Hypothalamus (tissue), 51 donors: ENCODE measurements around the gene SPATA45.
A peak's percentile ranks its signal among the peaks of the same experiment; 100 is the strongest.
"Not testable (repeated sequence)": the region's sequence is repeated elsewhere in the genome, so short reads cannot be mapped to it uniquely, and the experiment has no call there.

ENCODE experiments used
- DNase-seq, 51 donors: peaks; one replicate each; lab custom pipeline; 2025; lab: John Stamatoyannopoulos, UW

The SPATA45 gene

DNA sequence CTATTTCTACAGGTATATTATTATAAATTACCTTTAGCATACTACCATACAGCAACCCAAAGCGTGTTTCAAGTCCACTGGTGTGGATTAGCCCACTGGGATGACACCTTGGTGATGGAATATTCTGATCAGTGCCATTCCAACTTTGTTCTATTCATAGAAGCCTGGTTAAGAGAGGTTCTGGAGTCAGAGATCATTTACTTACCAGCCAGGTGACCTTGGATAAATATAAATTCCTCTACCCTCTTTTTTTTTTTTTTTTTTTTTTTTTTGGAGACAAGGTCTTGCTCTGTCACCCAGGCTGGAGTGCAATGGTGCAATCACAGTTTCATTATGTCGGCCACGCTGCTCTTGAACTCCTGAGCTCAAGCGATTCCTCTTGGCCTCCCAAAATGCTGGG is at the start of gene SPATA45:
TSS of gene SPATA45 (minus strand) at position 101 of the 400 bp plus-strand sequence. CDS start 11,500 bp downstream, outside the sequence.
- DNase-seq: no peak

DNA sequence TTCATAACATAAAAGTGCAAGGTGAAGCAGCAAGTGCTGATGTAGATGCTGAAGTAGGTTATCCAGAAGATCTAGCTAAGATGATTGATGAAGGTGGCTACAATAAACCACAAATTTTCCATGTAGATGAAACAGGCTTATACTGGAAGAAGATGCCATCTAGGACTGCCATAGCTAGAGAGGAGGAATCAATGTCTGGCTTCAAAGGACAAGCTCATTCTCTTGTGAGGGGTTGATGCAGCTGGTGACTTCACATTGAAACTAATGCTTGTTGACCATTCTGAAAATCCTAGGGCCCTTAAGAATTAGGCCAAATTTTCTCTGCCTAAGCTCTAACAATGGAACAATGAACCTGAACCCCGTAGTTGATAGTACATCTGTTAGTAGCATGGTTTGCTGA is 44.7 kb upstream of the SPATA45 start:
- no peak for DNase-seq

DNA sequence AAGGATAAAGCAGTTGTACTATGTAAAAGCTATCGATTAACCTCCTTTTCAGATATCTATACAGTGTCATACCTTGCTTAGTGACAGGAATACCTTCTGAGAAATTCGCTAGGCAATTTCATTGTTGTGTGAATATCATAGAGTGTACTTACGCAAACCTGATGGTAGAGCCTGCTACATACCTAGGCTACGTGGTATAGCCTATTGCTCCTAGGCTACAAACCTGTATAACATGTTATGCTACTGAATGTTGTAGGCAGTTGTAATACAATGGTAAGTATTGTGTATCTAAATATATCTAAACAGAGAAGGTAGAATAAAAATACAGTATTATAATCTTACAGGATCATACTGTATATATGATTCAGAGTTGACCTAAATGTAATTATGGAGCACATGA is 37.1 kb upstream of the SPATA45 start:
- DNase-seq: no peak

DNA sequence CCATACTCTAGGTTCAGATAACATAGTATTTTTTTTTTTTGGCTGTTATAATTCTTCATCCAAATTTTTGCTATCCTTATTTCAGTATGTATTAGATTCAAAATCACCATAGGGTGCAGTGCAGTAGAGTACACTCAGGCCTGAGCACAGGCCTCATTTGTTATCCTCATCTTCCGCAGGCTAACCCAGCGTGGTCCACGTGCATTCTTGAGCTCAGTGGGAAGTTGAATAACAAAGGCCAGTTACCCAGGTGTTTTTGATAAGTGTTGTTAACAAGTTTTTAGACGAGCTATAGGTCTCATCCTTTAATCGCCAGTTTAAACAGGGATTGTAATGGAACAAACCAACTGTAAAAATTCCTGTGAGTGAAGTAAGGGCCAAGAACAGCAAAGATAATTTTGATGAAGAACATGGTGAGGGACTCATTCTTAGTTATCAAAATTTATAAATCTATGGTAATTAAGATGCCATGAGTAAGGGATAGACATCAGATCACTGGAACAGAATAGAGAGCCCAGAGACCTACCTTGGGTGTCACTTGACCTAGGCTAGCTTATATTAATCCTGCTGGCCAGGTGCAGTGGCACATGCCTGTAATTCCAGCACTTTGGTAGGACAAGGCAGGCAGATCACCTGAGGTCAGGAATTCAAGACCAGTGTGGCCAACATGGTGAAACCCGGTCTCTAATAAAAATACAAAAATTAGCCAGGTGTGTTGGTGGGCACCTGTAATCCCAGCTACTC is 32.7 kb upstream of the SPATA45 start:
- DNase-seq: no peak

DNA sequence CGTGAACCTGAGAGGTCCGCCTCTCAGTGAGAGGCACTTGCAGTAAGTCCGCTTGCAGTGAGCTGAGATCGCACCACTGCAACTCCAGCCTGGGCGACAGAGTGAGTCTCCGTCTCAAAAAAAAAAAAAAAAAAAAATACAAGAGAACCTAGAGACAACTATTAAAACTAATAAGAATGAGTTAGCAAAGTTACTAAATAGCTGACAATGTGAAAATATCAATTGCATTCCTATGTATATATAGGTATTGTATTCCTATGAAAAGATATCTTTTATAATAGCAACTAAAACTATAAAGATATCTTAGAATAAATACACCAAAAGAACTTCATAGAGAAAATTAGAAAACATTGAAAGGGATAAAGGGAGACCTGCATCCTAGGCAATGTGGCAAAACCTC is 31.0 kb upstream of the SPATA45 start:
- DNase-seq: no peak

DNA sequence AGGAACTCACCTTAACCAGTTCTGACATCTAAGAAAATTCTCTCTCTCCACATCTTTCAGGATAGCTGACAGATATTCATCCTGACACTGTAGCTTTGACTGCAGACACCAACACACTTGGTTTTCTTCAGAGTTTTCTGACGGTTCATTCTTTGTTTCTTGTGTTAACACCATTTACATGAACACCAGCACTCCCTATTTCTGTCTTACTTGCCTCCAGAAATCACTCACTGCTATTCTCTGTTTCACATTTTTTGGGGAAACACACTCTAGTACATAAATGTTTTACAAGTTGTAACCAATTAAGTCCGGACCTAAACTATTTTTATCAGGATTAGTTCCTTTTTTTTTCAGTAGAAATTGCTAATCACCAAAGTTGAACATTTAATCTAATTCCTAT is 26.1 kb upstream of the SPATA45 start:
- no peak for DNase-seq

DNA sequence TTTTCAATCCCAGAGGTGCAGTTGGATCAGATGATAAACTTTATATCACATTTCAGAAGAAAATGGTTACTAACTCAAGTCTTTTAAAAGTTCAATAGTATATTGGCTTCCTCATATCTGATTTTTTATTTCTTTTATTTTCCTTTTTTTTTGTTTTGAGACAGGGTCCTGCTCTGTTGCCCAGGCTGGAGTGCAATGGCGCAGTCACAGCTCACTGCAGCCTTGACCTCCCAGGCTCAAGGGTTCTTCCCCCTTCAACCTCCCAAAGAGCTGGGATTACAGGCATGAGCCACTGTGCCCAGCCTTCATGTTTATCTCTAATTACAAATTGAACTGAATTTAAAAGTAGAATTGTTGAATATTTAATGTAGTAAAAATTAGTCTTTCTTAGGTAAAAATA is 24.5 kb upstream of the SPATA45 start:
- no peak for DNase-seq

DNA sequence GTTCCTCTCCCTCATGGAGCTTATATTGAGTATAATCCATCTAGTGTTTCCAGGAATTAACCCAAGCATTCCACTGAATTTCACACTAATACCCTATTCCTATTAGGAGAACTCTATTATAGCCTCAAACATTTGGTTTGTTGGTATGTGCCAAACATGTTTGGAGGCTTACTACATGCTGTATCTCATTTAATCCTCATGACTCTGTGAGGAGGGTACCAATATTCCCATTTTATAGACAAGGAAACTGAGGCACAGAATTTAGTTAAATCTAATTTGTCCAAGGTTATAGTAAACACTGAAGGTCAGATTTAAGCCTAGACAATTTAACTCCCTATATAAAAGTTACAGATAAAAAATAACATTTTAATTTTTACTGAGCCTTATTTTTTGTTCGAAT is 19.7 kb upstream of the SPATA45 start:
- DNase-seq: no peak

DNA sequence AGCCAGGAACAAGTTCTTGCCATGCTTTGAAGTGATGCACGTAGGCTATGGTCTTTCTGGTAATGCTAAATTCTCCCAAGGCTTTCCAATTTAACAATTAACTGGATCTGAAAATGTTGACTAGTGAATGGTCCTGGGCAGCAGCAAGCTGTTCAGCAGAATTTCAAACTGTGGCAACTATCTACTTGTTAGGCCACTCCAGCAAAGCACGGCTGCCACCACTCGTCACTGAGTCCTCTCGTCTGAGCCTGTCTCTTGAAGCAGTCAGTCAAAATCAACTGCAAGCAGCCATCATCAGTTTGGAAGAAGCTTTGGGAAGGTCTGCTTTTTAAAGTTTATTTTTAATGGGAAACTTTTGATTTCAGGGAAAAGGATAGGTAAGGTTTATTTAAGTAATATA is 16.8 kb upstream of the SPATA45 start:
- DNase-seq: peak in 7 of 51 donors; percentile 1 to 35 (median 5)

DNA sequence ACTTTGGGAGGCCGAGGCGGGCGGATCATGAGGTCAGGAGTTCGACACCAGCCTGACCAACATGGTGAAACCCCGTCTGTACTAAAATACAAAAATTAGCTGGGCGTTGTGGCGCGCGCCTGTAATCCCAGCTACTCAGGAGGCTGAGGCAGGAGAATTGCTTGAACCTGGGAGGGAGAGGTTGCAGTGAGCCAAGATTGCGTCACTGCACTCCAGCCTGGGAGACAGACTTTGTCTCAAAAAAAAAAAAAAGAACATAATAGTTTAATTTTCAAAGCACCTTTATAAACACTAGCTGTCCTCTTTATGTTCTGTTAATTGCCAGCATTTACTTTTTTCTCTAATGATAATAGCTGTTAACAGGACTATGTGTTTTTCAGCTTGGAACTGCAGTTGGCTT is 15.9 kb upstream of the SPATA45 start:
- DNase-seq: not testable (repeated sequence)

DNA sequence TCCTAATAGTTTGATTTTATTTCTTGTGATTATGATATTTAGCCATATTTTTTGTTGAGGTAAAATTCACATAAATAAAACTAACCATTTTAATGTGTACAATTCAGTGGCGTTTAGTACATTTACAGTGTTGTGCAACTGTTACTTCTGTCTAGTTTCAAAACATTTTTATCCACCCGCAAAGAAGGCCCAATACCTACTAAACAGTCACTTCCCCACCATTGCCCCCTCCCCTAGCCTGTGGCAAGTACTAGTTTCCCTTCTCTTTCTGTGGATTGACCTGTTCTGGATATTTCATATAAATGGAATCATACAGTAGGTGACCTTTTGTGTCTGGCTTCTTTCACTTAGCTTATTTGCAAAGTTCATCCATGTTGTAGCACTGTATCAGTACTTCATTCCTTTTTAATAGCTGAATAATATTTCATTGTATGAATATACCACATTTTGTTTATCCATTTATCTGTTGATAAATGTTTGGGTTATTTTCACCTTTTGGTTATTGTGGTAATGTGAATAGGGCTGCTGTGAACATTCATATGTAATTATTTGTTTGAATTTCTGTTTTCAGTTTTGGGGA is 14.8 kb upstream of the SPATA45 start:
- DNase-seq: no peak

DNA sequence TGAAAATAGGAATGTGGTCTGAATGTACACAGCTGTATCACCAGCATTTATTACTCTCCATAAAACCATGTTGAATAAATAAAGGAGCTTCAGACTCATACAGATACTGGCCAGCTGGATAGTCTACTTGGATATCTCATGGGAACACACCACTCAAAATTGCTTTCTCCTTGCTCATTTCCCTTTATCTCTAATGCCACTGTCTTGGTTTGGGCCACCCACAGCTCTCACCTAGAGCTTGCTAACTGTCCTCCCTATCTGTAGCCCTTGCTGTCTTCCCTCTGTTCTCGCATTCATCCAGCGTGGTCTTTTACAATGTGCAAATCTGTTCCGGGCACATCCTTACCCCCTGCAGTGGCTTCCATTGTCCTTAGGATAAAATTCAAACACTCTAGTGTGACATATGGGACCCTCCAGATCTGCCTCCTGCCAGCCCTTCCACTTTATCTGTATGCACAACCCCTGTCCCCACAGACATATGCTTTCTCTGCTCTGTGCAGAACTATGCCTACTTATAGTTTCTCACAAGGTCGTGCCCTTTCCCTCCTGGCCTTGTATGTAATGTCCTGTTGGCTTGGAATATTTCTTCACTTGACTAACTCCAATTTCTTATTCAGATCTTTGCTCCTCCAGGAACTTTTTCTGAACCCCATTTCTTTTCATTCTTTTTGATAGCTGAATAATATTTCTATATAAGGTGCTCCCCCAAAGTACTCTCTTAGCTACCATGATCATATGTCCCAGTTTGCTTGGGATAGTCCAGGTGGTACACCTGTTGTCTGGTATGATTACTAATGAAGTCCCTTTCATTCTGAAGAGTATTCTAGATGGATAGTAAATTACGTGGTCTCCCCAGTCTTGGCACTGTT is 13.5 kb upstream of the SPATA45 start:
- DNase-seq: no peak

DNA sequence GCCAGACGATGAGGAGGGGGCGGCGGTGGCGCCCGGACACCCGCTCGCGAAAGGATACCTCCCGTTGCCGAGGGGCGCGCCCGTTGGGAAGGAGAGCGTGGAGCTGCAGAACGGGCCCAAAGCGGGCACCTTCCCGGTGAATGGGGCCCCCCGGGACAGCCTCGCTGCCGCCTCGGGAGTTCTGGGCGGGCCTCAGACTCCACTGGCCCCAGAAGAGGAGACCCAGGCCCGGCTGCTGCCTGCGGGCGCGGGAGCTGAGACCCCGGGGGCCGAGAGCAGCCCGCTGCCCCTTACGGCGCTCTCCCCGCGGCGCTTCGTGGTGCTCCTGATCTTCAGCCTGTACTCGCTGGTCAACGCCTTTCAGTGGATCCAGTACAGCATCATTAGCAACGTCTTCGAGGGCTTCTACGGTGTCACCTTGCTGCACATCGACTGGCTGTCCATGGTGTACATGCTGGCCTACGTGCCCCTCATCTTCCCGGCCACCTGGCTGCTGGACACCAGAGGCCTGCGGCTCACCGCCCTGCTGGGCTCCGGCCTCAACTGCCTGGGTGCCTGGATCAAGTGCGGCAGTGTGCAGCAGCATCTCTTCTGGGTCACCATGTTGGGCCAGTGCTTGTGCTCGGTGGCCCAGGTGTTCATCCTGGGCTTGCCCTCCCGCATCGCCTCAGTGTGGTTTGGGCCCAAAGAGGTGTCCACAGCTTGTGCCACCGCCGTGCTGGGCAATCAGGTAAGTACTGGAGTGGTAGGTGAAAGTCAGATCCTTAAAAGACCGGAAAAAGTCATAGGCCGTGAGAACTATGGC is 11.2 kb upstream of the SPATA45 start:
- DNase-seq: peak in 34 of 51 donors; percentile 5 to 78 (median 41)

DNA sequence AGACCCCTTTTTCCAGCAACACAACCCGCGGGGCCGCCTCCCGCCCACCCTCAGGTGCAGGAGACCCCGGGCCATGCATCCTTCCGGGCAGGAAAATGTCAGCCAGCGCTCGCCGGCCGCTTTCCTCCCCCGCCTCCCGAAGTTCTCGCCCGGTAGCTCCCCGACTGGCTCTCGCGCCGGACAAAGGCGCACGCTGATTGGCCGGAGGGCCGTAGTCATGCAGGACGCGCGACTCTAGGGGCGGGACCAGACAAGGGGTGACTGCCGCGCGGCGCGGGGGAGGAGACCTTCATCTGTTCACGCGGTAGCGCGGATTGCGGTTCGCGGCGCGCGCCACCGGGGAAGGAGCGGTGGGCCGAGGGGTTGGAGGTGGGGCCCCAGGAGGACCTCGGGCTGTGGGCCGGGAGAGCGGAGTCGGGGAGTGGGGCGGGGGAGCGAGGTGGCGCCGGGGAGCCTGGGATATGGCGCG is 10.6 kb upstream of the SPATA45 start, which contains the start of gene FLVCR1:
TSS of gene FLVCR1 (plus strand) at position 284 of the 469 bp plus-strand sequence. CDS start at position 462, 178 bp downstream.
- peak; percentile 53 to 99 (median 95) for DNase-seq

DNA sequence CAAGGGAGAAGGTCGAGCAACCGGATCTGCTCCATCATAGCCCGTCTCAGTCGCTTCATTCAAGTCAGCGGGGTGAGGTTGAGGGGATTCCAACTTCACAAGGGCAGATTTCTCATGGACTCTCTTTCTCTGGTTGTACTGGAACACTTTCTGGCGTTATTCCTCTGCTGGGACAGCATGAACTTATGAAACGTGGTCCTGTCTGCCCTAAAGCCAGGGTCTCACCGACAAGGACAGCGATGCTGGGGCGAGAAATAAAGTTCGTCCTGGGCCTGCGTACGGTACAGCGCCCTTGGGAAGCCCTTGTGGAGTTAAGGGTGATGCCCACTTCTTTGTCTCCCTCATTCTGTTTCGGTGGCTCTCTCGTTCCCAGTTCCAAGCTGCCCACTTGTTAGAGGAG is 9.3 kb upstream of the SPATA45 start:
- DNase-seq: no peak

DNA sequence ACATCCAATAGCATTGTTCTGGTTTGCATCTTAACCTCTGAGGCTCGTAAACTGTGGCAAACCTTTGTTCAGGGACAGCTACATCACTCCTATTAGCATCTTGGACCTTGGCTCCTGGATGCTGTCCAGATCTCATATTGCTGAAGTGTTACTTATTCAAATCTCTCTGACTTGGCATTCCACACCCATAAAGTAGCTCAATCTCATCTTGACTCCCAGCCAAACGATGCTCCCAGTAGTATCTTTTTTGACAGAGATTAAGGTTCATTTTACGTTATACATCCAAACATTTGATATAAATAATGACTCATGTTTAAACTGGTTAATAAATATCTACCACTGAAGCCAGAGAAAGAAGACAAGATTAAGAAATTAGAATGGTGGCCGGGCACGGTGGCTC is 6.2 kb upstream of the SPATA45 start:
- no peak for DNase-seq

DNA sequence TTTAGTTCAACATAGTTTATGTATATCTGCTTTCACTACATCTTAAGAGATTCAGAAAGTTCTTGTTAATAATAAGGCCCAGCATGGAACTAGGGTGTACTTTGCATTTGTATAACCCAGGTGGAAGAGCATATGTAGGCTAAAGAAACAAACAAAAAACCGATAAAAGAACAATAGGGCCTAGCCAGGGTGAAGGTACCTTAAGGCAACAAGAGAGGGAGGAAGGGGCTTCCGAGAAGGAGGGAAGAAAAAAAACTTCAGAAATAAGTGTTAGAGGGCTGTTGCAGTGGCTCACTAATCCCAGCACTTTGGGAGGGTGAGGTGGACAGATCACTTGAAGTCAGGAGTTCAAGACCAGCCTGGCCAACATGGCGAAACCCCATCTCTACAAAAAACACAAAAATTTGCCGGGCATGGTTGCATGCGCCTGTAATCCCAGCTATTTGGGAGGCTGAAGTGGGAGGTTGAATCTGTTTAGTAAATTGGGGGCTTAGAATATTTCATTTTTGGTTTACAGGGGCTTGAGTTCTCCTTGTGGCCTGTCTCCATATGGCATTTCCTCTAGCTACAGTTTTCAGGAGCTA is 4.7 kb upstream of the SPATA45 start:
- no peak for DNase-seq

DNA sequence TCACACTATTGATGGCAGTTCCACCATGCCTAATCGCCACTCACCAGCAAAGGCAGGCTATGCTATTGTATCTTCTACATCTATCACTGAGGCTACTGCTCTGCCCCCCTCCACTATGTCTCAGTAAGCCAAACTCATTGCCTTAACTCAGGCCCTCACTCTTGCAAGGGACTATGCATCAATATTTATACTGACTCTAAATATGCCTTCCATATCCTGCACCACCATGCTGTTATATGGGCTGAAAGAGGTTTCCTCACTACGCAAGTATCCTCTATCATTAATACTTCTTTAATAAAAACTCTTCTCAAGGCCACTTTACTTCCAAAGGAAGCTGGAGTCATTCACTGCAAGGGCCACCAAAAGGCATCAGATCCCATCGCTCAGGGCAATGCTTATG is 2.9 kb downstream of the SPATA45 start:
- DNase-seq: not testable (repeated sequence)

DNA sequence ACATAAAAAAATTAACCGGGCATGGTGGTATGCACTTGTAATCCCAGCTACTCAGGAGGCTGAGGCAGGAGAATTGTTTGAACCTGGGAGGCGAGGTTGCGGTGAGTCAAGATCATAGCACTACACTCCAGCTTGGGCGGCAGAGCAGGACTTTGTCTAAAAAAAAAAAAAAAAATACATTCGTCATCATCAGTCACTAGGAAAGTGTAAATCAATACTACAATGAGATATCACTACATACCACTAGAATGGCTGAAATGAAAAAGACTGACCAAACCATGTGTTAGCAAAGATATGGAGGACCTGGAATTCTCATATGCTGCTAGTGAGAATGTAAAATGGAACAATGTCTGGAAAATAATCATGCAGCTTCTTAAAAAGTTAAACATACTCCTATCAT is 9.3 kb downstream of the SPATA45 start:
- DNase-seq: no peak
